HG02840 (cell line): Measurements from ENCODE around the gene DEPDC7.
"Not testable (repeated sequence)": the region's sequence is repeated elsewhere in the genome, so short reads cannot be mapped to it uniquely, and the experiment has no call there.

ENCODE experiments used
- ATAC-seq: cut with Tn5 transposase; IDR thresholded peaks from one replicate; pipeline ENCODE4 v1.9.1; 2021; ENCODE audit warnings: mild to moderate bottlenecking, moderate library complexity, moderate number of reproducible peaks; ENCODE audit not compliant: unreplicated experiment, low FRiP score

Gene DEPDC7

DNA sequence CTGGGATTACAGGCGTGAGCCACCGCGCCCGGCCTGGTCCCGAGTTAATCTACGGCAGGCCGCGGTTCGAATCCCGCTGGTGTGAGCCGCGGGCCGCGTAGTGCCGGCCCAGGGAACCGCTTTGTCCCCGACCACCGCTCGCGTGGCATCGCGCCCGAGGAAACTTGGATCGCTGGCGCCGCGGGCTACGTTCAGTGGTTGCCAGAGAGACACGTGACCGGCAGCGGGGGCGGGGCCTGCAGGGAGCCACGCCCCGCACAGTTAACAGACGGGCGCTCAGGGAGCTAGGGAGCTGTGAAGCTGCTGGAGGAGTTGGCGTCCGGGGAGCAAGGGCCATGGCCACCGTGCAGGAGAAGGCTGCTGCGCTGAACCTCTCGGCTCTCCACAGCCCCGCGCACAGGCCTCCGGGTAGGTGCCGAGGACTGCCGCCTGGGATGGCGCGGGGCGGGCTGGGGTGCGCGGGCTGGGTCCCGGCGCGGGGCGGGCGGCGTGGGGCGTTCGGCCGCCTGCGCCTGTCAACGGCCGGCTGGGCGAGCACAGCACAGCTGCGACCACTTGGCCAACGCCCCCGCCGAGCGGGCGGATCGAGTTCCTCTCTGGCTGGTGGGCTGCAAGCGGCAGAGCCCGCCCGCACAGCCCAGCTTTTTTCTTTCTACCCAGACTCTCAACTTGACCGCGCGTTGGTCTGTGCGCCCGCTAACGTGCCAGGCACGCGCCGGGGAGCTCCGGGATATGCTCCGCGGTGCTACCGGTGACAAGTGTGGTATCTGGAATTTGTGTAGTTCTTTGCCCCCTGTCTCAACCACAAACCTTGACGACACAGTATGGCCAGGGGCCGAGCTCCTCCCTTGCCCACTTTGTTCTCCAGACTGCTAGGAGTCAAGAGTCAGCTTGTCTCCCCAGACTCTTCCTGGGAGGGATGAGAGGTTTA is at the start of gene DEPDC7:
TSS of gene DEPDC7 (plus strand) at position 258 of the 931 bp plus-strand sequence. CDS start at position 336, 78 bp downstream.
- ATAC-seq, result peak; percentile 59

DNA sequence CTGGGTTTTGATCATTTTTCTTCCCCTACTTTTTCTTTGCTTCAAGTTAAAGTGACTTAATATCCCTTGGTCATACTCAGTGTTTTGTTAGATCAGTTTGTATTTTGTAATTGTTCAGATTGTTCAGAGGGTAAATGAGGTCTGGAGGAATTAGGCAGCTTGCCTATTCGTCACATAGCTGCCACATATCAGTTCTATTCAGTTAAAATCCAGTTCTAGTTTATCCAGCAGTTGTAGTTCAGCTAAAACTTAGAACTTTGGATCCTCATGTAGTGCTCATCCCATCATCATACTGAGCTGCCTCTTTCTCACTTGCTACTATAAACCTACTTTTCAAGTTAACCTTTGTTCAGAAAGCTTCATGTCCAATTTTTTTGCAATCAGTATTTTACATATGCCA is 47.1 kb upstream of the DEPDC7 start:
- no peak for ATAC-seq

DNA sequence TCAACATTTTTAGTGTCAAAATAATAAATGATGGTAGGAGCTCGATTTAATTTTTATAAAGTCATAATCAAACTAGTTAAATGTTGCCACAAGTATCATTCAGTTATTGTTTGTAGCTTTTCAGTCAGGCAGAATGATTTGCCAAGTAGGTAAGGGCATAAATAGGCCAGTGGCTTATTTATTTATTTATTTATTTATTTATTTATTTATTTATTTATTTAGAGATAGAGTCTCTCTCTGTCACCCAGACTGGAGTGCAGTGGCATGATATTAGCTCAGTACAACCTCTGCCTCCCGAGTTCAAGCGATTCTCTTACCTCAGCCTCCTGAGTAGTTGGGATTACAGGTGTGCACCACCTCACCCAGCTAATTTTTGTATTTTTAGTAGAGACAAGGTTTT is 43.4 kb upstream of the DEPDC7 start:
- not testable (repeated sequence) for ATAC-seq

DNA sequence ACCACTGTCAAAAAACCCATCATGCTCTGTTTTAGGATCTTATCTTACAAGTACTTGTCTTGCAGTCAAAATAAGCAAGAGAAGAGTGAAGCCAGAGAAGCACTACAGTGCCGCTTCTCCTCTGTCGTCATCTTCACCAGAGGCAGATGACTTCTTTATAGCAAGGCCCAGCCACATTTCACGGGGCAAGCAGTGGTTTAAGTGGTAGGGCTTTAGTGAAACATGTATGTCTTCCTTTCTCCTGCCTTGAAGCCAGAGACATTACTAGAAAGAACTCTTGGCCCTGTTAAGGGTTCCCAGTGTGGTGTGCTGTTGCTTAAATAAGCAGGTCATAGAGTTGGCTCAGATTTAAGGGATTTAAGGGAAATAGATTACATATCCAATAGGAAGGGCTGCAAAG is 42.9 kb upstream of the DEPDC7 start:
- no peak for ATAC-seq

GRCh38 chr11:32982626-32983025 is 33.1 kb upstream of the DEPDC7 start:
- ATAC-seq, result no peak

- ATAC-seq, result no peak
Observed at GRCh38 chr11:32983506-32983905, 32.2 kb upstream of the DEPDC7 start.

DNA sequence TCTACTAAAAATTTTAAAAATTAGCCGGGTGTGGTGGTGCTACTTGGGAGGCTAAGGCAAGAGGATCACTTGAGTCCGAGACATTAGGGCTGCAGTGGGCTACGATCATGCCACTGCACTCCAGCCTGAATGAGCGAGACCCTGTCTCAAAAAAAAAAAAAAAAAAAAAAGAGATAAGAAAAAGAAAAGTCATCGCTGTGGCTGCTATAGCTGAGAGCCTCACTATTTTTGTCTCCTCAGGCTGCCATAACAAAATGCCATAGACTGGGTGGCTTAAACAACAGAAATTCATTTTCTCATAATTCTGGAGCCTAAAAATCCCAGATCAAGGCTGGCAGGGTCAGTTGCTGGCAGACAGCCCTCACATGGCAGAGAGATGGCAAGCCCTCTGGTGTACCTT is 30.1 kb upstream of the DEPDC7 start:
- no peak for ATAC-seq

DNA sequence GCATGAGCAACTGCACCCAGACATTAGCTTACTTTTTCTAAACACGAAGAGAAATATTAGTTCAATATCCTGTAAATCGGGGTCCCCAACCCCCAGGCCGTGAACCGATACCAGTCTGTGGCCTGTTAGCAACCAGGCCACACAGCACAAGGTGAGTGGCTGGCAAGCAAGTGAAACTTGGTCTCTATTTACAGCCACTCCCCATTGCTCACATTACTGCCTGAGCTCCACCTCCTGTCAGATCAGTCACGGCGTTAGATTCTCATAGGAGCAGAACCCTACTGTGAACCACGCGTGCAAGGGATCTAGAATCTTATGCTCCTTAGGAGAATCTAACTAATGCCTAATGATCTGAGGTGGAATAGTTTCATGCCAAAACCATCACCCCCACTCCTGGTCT is 27.8 kb upstream of the DEPDC7 start:
- ATAC-seq, result no peak

GRCh38 chr11:32990481-32990880 is 25.2 kb upstream of the DEPDC7 start:
- no peak for ATAC-seq

GRCh38 chr11:32991427-32991826 is 24.3 kb upstream of the DEPDC7 start:
- ATAC-seq, result no peak

DNA sequence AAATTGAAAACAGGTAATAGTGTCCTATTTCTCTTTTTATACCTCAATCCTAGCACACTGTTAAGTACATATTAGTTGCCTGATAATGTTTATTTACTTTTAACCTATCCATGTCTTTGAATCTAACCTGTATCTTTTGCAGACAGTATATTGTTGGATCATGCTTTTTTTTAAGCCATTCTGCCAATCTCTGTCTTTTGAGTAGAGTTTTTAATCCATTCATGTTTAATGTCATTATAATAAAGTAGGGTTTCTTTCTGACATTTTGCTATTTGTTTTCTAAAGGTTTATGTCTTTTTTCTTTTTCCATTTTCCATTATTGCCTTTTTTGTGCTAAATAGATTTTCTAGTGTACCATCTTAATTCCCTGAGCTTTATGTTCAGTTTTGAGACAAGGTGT is 23.8 kb upstream of the DEPDC7 start:
- ATAC-seq, result no peak

- ATAC-seq, result no peak
Observed at GRCh38 chr11:33000181-33000580, 15.5 kb upstream of the DEPDC7 start.

DNA sequence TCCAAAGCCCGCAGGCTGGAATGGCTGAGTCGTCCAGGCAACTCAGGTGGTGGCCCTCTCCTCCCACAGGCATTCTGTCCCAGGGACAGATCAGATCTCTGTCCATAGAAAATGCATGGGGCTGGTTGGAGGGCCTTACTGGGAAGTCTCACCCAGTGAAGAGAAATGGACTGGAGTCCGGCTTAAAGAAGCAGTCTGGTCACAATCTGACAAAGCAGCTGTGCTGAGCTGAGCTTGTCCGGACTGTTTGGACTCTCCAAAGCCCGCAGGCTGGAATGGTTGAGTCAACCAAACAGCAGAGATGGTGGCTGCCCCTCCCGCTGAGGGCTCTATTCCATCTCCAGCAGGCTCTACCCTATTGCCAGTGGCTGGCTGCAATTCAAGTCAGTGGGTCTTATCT is 14.4 kb upstream of the DEPDC7 start:
- no peak for ATAC-seq

- ATAC-seq, result no peak
Observed at GRCh38 chr11:33001751-33002542, 13.7 kb upstream of the DEPDC7 start.

DNA sequence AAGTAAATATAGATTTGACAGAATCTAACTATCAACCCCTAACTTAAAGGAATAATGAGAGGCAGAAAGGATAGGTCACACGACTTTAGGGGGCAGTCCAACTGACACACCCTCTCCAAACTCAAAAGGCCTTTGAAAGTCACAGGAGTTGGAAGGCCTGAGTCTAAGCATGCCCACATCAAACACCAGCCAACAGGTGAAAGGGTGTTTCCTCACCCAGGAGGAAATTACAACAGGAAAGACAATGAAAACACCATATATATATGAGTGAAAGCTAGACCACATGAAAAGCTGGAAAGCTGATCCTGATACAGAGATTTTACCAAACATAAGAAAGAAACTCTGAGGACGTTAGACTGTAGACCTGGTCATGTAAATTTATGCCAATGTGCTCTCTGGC is 10.5 kb upstream of the DEPDC7 start:
- ATAC-seq, result no peak

DNA sequence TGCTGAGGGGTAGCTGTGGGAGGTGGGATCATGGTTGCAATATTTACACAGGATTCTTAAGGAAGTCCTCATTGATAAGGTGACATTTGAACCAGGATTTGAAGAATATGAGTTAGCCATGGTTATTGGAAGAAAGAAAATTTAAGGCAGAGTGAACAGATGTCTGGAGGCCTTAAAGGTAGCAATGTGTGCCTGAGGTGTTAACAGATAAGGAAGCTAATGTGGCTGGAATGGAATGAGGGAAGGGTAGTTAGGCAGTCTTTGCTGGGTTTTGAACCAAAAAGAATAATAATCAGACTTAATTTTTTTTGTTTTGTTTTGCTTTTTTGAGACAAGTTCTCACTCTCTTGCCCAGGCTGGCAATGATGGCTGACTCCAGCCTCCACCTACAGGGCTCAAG is 9.7 kb upstream of the DEPDC7 start:
- no peak for ATAC-seq

DNA sequence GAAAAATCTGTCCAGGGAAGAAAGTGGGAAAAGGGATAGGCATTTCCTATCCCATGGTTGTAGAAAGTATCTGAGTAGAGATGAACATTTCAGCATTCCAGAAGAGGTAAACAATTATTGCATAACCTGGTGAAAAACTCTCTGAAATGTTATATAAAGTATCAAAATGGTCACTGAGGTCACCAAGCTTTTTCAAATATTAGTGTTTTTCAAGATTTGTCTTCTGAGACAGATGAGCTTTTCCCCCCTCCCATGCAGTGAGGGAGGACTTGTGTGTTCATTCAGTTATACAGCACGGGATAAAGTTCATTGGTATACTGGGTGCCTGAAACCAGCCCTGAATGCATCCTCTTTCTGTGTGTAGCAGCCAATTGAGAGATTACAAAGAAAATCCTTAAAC is 1.9 kb upstream of the DEPDC7 start:
- no peak for ATAC-seq

DNA sequence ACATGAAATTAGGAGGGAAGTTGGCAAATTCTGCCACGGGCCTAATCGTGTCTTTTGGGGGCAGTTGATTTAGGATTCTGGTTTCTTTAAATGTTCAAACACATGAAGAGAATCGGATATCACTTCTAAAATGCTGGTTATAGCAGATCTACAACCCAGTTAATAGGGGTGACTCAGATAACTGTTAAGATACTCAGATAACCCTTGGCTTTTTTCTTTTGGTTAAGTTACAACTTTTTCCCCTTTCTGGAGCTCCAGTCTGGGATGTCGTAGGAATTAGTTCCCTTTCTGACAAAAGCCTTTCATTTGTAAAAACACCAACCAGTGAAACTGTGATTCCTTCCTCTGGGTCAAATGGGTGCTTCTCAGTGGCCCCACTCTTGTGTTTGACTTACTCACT is 976 bp downstream of the DEPDC7 start:
- ATAC-seq, result no peak

- ATAC-seq, result no peak
Observed at GRCh38 chr11:33017478-33017877, 1.8 kb downstream of the DEPDC7 start.

DNA sequence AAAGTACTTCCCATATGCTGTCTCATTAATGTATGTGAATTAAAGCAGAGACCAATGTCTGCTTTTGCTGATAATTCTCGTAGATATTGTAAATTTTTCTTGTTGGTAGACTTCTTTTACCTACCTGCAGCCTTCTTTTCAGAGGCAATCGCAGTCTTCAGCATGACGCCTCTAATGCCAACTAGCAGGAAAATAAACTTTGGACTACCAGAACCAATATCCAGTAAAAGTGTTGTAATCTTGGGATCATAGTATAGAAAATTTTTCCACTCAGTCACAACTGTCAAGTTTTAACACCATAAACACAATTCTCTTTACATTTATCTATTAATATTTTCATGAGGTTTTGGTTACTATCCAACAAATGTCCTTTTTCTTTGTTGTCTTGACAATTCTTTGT is 2.3 kb downstream of the DEPDC7 start:
- no peak for ATAC-seq

GRCh38 chr11:33018840-33019239 is 3.2 kb downstream of the DEPDC7 start:
- ATAC-seq, result no peak

DNA sequence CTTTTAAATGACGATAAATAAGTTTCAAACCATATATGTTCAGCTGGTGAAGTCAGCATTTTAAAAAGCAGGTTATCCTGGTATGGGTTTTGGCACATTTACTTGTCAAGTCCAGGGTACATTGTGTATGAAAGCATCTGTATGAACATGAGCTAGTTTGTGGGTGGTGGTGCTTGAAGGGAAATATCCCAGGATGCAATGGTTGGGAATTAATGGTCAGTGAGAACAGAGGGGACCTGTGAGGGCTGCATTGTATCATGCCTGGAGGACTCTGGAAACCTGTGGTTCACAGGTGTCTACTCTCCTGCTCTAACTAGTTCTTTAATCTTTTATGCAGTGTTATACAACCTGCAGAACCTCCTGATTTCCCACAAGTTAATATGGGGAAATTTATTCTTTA is 5.8 kb downstream of the DEPDC7 start:
- ATAC-seq, result no peak
